Stimulated activated CD4-positive, alpha-beta T cell treated with anti-CD3 and anti-CD28 coated beads, Interleukin-15, amount 100 ng/mL, for 24 hours (primary cell): ENCODE measurements around the gene TCEAL8.
"Not testable (repeated sequence)": the region's sequence is repeated elsewhere in the genome, so short reads cannot be mapped to it uniquely, and the experiment has no call there.

Source experiments
- DNase-seq: peaks from one replicate; pipeline ENCODE4 v3.0.0-alpha.2; 2020

Gene TCEAL8, protein sequence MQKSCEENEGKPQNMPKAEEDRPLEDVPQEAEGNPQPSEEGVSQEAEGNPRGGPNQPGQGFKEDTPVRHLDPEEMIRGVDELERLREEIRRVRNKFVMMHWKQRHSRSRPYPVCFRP

GRCh38 chrX:103254921-103255493 lies at the start of gene TCEAL8:
Gene TCEAL8, minus strand, starts transcription at chrX:103255155. Its CDS starts 1,176 bp downstream, at chrX:103253979.
- DNase-seq, result peak; percentile 77

DNA sequence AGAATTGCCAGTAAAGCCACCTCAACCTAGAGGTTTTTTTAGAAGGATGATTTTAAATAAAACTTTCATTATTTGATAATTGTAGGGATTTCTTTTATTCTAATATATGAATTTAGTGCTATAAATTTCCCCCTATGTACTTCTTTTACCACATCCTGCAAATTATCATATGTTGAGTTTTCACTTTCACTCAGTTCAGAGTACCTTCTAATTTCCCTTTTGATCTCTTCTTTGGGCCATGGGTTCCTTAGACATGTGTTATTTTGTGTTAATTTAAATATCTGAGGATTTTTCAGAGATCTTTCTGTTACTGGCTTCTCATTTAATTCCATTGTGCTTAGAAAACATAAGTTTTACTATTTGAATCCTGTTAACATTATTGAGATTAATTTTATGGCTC lies 49.8 kb upstream of the TCEAL8 start:
- DNase-seq, result no peak

GRCh38 chrX:103293118-103293517 lies 38.2 kb upstream of the TCEAL8 start:
- no peak for DNase-seq

DNA sequence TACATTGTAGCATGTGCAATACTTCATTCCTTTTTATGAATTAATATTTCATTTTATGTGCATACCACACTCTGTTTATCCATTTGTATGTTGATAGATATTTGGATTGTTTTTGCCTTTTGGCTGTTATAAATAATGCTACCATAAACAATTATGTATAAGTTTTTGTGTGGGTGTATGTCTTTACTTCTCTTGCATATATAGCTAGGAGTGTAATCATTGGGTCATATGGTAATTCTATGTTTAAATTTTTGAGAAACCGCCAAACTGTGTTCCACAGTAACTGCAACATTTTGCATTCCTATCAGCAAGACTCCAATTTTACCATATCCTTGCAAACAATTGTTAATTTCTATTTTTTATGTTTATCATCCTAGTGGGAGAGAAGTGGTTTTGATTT lies 24.7 kb upstream of the TCEAL8 start:
- DNase-seq, result no peak

DNA sequence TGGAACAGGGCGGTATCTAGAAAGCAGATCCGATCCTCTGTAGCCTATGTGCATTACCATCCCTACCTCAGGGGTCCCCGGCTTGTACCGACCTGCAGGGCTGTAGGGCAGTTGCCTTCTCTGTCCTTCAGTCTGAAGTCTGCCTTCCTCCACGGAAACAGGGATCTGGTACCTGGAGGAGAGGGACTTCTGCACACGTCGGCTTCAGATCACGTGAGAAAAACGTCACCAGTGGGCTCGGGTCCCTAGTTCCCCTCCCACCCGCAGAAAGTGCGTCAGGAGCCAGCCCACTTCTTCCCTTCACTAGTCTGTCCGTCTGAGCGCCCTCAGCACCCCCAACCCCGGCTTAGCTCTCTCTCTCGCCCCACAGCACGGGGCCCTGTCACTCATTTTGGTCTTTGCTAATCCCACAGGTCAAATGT lies 21.6 kb upstream of the TCEAL8 start, which contains the start of gene TCEAL5:
TSS of gene TCEAL5 (minus strand) at position 170 of the 422 bp plus-strand sequence. CDS start 2,187 bp downstream, outside the sequence.
- no peak for DNase-seq

DNA sequence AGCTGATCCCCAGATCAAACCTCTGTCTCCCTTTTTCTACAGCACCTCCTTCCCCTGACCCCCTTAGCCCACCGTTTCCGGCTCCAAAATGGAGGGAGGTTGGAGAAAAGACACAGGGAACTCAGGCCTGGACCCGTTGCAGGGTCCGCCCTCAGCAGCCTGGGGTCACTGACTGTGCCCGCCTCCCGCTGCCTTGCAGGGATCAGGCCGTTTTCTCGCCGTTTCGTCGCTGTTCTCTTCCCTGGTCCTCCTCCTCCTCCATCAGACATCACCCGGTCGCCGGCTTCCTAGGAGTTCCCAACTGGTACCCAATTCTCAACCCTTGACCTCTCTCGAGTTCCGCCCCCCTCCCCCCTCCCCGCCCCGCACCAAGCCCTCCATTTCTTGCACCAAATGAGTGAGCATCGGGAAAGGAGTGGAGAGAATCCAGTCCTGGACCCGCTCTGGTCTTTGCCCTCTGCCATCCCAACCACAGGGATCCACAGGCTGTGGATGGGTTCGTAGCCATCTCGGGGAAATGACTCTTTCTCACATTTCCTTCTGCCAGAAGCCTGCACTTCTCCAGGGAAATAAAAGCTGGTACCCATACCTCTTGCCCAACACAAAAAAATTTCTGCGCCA lies 21.1 kb upstream of the TCEAL8 start:
- DNase-seq, result no peak

GRCh38 chrX:103274284-103274683 lies 19.3 kb upstream of the TCEAL8 start:
- DNase-seq, result no peak

- DNase-seq, result no peak
These were observed 3.3 kb upstream of the TCEAL8 start for GRCh38 chrX:103258275-103258674.

GRCh38 chrX:103256651-103257050 lies 1.7 kb upstream of the TCEAL8 start:
- no peak for DNase-seq

DNA sequence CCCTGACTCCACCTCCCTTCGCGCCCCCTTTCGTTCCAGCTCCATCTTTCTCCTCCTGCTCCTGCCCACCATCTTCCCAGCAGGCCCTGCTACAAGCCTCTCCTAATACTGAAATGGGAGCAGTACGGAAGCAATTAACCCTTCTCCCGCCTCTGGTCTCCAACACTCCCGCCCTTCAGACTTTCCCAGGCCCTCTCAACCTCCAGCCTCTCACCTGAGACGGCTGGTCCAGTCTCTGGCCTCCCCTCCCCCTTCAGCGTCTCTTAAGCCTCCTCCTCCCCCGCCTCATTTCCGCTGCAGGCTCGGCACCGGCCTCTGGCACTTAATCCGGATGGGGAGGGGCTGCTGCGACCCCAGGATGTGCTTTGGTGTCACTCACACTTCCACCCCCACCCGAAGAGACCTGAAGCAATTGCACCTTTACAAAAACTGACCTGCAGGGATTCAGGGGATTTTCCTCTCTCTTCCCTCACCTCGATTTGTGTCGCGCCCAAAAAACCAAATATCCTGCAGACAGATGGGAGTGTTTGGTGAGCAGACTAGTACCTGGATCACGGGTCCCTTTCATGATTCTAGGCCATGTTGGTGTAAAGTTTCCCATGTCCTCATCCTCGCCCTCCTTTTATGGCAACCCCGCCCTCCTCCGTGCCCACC lies 657 bp downstream of the TCEAL8 start:
- peak; percentile 66 for DNase-seq

DNA sequence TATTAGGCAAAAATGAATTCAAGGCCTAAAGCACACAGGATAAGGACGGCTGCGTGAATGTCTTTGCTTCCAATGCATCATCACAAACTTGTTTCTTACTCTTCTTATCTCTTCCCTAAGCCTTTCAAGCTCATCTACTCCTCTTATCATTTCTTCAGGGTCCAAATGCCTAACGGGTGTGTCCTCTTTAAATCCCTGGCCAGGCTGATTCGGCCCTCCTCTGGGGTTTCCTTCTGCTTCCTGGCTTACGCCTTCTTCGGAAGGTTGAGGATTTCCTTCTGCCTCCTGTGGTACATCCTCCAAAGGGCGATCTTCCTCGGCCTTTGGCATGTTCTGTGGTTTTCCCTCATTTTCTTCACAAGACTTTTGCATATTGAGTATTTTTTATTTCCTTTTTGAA lies 1.3 kb downstream of the TCEAL8 start:
- DNase-seq, result no peak

GRCh38 chrX:103250977-103251376 lies 4.0 kb downstream of the TCEAL8 start:
- no peak for DNase-seq

- no peak for DNase-seq
These were observed 5.2 kb downstream of the TCEAL8 start for GRCh38 chrX:103249805-103250204.

DNA sequence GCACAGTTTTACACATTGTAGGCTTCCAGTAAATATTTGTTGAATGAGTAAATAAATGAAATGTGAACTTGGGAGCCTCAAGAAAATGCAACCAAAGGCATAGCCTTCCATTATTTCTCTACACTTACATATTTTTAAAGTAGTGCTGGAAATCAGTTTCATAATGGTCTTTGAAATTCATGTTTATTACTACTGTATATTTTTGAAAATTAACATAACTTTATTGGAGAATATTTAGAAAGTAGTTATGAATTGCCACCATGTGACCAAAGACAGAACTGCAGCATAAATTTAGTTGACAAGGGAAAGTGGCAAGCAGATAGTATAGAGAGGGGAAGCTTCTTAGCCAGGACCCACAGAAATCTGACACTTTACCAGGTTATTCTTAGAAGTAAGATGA lies 6.4 kb downstream of the TCEAL8 start:
- no peak for DNase-seq

DNA sequence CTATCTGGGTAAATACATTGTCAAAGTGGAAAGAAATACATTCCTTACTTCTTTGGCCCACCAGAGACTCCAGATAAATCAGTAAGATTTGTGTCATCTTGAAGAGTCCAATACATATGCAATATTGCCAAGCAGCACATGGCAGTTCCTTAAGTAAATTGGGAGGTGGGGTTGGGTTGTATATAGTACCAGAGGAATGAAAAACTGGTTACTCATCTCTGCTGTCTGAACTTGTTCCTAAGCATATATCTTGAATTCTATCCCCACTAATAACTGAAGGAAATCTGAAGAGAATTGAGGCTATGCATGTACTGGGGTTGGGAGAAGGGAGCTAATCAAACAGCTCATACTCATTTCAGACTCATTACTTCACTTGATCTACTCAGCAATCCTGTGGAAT lies 14.8 kb downstream of the TCEAL8 start:
- DNase-seq, result no peak

DNA sequence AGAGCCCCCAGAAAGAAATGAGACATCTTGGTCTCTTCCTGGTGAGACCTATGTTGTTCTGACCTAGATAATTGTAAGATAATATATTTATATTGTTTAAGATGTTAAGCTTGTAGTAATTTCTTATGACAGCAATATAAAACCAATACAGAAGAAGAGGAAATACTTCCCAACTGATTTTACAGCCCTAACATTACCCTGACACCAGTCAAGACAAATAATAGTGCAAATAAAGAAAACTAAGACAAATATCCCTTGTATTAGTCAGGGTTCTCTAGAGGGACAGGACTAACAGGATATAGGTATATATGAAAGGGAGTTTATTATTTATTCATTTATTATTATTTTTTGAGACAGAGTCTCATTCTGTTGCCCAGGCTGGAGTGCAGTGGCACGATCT lies 18.7 kb downstream of the TCEAL8 start:
- no peak for DNase-seq

GRCh38 chrX:103235608-103236007 lies 19.3 kb downstream of the TCEAL8 start:
- DNase-seq, result not testable (repeated sequence)

DNA sequence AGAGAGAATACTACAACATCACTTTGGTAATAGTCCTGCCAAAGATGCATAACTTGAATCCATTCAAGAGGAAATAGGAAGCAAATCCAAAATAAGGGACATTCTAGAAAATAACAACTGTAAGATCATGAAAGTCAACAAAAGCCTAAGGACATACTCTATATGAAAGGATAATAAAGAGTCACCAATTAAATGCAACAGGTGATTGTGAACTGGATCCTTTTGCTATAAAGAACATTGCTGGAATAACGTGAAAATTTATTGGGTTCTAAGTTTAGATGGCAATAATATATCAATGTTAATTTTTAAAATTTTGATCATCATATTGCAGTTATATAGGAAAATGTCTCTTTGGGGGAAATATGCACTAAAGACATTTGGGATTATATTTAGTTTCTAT lies 20.1 kb downstream of the TCEAL8 start:
- DNase-seq, result no peak

- no peak for DNase-seq
These were observed 21.7 kb downstream of the TCEAL8 start for GRCh38 chrX:103233263-103233662.

GRCh38 chrX:103225918-103226317 lies 29.0 kb downstream of the TCEAL8 start:
- DNase-seq, result not testable (repeated sequence)

DNA sequence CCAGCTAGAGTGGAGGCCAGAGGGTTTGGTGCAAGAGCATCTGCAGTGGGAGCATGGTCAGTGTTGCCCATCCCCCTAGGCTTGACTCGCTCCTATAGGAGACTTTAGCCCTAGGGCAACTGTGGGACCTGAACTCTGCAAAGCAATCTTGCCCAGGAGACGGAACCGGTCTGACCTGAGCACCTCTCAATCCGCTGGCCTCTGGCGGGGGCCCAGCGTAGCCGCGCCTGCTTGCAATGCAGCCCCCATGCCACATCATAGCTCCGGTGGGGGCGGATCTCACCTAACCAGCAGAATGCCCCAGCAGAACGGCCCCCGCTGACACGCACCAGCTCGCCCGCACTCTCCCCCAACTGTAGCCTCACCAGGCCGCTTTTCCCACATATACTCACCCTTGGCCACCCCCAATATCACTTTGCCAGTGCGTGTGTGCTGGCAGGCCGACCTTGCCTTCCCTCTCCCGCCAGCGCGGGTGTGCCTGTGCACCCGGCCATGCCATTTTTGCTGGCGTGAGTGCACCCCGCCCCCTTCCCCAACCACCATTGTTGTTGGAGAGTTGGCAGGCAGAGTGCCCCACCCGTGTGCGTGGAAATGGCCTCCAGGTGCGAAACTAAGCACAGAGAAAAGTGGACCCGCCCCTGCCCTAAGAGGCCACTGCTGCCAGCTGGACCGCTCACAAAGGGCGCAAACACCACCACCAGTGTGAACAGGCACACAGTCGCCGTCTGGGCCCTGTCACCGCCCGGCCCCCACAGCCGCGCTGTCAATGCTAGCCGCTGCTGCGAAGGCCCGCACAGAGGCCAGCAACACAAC lies 34.2 kb downstream of the TCEAL8 start:
- no peak for DNase-seq

DNA sequence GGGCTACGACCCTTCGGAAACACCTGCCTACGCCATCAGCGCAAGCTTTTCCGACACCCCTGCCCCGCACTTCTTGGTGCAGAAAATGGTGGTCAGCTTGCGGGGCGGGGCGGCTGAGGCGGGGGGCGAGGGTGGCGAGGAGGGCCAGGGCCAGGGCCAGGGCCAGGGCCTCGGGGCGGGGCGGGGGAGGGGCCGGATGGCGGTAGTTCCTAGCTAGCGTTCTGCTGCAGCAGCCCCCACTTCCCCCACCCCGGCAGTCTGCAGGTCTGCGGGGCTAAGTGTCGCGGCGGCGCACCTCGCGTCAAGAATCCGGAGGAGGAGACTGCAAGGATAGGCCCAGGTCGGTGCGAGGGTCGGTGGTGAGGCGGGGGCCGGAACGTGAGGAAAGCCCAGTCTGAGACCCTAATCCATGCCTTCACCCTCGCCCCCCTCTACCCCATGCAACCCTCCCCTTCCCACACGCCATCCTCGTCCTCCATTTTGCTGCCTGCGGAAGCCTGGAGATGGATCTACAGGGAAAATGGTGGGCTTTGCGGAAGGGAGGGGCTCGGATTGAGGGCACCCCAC lies 39.4 kb downstream of the TCEAL8 start:
- peak; percentile 33 for DNase-seq
